GM04503 (cell line): ENCODE results near the gene HELB.
"Not testable (repeated sequence)": the region's sequence is repeated elsewhere in the genome, so short reads cannot be mapped to it uniquely, and the experiment has no call there.

Source experiments
- DNase-seq: peaks from one replicate; pipeline ENCODE4 v3.0.0-alpha.2; 2012; ENCODE audit warnings: low read depth

The HELB gene

DNA sequence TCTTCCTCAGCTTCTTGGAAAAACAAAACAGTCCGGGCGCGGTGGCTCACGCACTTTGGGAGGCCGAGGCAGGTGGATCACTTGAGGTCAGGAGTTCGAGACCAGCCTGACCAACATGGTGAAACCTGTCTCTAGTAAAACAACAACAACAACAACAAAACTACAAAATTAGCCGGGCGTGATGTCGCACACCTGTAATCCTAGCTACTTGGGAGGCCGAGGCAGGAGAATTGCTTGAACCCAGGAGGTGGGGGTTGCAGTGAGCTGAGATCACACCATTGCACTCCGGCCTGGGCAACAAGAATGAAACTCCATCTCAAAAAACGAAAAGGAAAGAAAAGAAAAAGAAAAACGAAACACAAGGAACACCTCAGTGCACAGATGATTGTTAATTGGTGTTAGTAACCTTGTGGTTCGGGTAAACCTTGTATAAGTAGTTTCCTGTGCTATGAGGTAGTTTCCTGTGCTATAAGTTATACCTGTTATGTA is 1.1 kb downstream of the HELB start:
- not testable (repeated sequence) for DNase-seq

DNA sequence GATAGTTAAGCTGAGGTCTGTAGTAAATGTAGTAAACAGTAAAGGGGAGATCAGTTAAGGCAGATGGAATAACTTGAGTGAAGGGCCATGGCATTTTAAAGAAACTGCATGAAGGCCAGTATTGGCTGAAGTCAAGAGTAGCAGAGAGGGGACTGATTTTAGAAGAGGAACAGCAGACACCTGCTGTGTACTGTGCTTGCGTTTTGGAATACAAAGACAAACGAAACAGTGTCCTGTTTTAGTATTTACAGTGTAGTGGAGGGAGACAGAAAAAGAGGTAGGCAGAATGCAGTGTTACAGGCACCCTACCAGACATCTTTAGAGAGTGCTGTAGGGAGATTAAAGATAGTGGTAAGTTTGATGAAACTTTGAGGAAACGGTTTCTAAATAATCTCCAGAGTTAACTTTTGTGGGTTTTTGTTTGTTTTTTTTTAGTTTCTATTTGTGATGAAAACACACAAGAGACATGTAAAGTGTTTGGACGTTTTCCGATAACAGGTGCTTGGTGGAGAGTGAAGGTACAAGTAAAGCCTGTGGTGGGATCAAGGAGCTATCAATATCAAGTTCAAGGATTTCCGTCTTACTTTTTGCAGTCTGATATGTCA is 2.1 kb downstream of the HELB start:
- DNase-seq, result no peak

DNA sequence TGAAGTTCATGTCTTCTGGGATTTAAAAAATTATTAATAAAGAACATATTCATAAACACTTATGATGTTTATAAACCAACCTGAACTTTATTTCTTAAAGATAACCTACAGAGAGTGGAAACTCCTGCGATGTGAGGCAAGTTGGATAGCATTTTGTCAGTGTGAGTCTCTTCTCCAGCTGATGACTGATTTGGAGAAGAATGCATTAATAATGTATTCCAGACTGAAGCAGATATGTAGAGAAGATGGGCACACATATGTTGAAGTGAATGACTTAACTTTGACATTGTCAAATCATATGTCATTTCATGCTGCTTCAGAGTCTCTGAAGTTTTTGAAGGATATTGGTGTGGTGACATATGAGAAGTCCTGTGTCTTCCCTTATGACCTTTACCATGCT is 7.3 kb downstream of the HELB start:
- DNase-seq, result no peak

DNA sequence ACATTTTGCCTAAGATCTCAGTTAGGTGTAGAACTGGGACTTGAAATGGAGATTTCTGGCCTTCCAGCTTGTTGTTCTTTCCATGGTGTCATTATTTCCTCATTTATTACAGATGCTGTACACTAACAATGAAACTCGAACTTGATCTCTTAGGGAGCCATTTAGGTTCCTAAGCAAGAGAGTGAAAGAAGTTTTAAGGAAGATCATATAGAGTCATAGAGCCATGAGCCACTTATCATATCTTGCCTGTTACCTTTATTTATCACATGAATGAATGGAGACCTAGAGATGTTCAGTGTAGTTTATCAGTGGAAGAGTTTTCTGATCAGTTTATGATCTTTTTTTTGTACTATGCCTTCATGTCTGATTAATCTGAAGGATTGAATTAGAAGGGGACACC is 9.9 kb downstream of the HELB start:
- DNase-seq, result no peak

DNA sequence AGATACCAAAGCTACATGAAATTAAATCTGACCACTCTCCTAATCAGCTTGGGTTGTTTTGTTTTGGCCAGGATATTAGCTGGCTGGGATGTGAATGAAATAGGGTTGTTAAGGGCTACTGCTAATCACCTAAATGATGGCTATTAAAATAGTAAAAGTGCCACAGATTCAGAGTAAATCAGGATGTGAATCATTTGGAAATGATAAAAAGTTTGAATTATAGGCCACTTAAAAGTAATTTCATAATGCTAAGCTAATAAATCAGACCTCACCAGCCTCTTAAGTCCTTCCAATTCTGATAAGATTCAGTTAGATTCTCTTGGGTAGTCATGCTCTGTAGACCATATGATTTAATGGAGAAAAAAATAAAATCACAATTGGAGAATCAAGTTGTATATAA is 12.0 kb downstream of the HELB start:
- DNase-seq, result no peak

DNA sequence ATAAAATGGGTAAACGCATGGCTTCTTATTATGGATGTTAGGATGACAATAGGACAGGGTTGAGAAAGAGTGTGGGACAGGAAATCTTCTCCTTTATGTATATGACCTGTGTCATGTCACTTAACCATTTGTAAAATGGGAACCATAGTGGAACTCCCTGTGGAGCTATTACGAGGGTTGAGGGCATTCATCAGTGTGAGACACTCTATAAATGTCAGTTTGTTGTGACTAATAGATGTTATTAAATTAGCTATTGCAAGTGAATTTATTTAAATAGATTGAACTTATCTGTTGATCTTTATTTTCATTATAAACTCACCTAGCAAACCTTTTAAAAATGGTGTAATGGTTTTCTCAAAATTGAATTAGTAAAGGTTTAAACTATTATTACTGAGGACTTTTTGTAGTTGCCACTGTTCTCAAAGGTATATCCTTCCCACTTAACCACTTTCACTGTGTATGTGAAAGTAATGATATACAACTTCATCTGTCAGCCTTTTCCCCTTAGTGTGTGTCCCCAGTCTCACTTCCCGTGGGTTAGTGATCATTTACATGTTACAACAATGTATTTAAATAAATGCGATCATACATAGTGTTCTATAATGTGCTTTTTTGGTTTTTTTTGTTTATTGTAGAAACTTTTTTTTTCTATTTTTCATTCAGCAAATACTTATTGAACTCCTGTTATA is 17.1 kb downstream of the HELB start:
- no peak for DNase-seq

DNA sequence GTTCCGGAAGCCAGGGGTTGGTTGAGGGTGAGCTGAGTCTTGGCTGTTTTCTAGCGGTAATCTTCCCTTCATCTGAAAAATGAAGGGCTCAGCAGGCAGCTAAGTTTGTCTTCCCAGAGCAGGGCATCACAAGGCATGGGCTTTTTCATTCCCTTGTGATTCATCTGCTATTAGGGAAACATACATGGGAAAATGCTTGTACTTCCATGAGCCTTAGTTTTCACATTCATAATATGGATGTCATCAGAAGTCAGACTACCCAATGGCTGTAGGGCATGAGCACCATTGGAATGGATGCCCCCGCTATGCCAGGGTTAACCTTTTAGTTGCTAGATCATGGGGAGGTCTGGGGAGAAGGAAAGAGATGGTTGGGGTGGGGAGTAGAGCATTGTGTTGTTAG is 18.7 kb downstream of the HELB start:
- DNase-seq, result no peak

DNA sequence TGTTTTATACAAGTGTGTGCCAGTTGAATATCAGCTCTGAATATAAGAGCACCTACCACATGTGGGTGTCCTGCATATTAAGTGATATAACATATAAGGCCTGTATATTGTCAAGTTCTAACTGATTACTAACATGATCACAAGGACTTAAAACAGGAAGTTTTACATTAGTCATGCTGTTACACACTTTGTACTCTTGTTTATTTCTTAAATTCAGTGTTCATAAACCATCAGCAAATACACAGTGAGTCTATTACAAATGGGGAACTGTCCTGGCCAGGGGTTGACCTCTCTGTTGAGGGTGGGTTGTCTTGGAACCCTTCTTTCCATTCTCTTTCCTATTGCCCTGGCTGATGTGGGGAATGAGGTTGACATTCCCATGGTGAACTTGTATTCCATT is 19.1 kb downstream of the HELB start:
- DNase-seq, result no peak

DNA sequence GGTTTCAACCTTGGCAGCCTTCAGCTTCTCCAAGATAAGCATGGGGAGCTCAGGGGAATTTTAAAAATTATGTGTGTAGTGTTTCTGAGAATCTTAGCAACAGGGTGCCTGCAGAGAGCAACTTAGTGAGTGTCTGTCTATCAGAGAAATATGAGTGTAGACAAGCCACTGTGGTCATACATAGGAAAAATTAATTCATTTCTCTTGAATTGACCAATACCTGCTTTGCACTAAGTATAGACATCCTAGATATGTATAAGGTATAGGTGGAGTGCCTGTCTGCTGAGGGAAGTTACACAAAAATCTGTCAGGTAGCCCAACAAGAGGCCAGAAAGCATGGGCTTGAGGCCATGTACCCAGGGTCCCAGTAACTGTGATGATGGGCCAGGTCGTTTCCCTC is 20.7 kb downstream of the HELB start:
- DNase-seq, result no peak

DNA sequence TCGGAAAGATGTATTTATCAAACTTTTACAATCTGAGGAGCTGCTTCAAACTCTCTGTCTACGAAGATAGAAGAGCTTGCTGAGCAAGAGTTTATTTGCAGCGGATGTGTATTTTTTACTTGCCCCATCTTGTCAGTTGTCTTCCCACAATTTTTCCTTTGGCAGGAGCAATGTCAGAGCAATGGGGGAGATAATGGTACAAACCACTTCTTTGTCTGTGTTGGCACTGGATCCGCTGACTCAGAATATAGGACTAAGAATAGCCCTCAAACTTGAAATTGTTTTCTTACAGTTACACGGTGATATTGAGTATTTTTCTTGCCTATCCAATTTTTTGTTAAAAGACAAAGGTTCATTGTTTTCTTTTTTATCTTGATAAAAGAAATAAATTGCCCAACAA is 27.6 kb downstream of the HELB start:
- no peak for DNase-seq

DNA sequence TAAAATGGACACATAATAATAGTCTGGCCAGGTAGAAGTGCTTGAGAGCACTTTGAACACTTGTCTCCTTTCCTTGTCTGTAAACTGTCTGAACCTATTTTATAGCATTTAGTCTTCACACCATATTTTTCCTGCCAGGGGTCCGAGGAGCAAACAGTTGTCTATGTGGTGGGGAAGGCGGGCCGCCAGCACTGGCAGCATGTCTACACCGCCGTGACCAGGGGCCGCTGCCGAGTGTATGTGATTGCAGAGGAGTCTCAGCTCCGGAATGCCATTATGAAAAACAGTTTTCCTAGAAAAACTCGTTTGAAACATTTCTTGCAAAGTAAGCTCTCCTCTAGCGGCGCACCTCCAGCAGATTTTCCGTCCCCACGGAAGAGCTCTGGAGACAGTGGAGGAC is 28.7 kb downstream of the HELB start:
- no peak for DNase-seq

DNA sequence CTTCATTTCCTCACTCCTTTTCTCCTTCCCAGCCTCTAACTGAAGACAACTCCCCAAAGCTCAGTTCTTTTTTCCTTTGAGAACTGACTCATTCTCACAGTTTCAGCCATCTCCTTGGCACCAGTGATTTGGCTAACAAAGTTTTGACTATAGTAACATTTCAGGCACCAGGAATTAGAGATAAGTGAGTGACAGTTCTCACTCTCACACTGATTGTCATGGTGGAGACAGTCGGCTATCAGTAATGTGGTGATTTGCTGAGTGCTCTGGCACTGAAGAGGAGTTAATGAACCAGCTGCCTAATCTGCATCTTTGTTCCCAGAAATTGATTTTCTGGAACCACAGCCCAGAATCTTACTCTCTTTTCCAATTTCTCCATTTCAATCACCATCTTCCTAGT is 29.5 kb downstream of the HELB start:
- no peak for DNase-seq

DNA sequence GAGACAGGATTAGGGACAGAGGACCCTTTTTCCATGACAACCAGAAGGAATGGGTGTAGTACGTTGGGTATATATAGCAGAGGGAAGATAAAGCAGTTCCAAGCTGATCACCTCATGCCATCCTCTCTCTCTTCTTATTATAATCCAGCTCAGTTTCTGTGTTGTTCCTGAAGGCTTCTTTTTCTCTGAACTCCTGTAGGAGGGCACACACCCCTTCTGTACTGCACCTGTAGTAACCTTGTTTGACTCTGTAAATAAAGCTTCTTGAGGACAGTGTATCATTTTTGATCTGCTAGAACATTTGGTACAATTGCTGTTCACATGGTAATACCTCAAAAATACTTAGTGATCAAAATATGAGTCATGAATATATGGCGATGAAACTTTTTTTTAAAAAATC is 33.5 kb downstream of the HELB start:
- no peak for DNase-seq

DNA sequence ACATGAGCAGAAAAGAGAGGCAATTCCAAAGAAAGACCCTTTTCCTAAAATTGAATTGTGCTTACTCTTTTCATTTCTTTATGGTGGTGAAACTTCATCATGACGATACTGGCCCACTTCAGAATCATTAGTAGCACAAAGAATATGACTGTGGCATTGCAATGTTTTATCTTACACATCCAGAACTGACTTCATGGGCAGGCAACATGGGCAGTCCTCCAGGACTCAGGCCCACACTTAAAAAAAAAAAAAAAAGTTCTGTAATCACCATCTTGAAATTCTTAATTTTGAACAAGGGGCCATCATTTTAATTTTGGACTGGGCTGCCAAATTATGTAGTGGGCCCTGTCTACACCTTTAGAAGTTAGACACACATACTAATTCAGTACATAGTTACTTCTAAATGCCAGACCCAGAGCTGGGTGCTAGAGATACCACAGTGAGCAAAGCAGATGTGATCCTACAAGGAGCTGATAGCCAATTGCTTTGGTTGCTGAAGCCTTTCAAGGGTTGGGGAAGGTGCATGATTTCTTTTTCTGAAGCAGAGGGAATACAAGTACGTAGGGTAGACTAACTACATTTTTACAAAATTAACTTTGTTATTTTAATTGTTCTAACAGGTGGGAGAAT is 35.2 kb downstream of the HELB start:
- DNase-seq, result no peak

DNA sequence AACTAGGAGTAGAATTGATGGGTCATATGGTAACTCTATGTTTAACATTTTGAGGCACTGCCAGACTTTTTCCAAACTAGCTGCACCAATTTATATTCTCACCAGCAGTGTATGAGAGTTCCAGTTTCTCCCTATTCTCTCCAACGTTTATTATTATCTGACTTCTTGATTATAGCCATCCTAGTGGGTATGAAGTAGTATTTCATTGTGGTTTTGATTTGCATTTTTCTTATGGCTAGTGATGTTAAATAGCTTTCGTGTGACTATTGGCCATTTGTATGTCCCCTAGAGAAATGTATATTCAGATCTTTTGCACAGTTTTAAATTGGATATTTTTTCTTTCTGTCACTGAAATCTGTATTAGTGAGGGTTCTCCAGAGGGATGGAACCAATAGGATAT is 37.8 kb downstream of the HELB start:
- no peak for DNase-seq

DNA sequence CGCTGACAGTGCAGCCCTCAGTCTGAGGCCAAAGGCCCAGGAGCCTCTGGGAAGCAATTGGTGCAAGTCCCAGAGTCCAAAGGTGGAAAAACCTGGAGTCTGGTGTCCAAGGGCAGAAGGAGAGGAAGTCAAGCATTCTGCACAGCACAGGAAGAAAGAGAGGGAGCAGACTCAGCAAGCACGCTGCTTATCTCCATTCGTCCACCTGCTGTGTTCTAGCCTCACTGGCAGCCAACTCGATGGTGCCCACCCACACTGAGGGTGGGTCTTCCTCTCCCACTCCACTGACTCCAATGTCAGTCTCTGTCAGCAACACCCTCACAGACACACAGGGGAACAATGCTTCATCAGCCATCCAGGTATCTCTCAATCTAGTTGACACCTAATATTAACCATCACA is 38.8 kb downstream of the HELB start:
- DNase-seq, result no peak

DNA sequence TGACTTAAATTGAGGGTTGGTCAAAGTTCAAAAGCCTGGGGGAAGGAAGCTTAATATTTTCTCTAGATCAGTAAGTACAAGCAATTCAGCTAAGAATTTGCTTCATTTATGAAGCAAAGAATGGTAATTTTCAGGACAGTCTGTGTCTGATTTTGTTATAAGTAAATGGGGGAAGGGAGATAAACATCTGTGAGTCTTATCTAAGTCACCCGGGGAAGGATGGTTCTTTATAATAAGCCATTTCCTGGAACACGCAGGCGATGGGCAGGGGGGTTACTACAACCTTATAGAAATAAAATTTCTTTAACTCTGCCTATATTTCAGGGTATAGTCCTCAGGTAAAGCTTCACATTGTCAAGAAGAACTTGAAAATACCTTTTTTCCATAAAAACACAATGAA is 42.9 kb downstream of the HELB start:
- no peak for DNase-seq

DNA sequence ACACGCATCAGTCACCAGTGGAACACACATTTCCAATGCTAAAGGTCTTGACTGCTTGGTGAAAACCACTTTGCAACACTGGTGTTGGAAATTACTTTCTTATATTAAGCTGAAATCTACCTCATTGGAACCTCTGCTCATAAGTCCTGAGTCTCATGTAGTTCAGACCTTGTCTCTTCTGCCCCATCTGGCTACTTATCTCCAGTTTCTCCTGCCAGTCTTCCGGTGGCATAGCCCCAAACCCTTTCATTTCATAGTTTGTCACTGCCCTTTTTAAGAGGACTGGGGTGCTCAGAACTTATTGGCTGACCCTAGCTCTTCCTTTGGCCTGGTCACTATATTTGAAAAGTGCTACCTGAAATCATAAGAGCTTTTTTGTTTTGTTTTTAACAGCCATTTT is 43.7 kb downstream of the HELB start:
- DNase-seq, result no peak

DNA sequence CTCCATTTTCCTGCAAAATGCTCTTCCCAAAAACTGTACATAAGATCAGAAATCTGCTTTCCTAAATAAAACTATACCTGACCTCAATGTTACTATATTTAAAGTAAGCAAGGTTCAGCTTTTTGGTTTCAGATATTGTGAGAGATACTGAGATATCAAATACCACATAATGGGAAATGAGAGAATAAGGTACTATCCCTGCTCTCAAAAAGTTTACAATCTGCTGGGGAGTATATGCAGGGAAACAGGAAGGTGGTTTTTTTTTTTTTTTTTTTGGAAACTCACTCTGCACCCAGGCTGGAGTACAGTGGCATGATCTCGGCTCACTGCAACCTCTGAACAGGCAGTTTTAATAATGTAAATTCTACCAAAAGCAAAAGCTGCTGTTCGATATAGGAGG is 49.0 kb downstream of the HELB start:
- DNase-seq, result no peak

DNA sequence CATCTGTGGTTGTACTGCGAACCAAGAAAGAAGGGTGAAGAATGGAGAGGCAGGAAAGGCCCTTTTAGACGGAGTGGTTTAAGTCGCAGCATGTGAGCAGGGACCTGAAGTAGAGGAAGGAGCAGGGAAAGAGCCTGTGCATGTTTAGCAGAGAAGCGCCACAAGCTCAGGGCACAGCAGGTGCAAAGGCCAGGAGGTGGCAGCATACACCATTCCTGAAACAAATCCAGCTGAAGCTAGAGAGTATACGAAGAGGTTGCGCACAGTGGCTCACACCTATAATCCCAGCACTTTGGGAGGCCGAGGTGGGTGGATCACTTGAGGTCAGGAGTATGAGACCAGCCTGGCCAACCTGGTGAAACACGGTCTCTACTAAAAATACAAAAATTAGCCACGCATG is 49.9 kb downstream of the HELB start:
- no peak for DNase-seq

DNA sequence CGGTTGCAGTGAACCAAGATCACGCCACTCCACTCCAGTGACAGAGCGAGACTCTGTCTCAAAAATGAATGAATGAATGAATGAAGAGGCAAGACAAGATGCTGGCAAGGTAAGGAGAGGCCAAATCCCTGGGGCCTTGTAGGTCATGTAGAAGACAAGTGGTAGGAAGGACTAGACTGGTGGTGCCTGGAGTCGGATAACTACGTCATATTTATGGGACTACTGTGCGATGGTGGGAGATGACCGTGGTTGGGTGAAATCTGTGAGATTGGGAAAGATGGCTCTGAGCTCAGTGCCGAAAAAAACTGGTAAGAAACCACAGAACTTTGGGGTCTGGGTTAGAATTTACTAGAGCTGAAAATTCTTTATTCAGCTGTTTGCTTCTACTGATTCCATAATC is 50.6 kb downstream of the HELB start:
- DNase-seq, result no peak

DNA sequence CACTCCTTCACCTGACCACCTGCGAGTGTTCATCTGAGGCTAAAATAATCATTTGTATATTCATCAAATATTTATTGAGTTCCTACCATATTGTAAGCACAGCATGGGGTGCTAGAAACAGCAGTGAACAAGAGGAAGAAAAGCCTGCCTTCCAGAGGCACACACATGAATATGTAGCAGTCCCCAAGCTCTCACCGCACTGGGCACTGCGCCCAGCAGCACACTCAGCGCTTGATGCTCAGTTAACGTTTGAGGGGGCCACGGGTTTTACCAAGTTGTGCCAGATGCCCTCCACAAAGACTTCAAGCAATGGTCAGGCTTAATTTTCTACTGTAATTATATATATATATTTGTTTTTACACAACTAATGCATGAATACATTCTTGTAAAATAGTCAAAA is 52.0 kb downstream of the HELB start:
- DNase-seq, result no peak

DNA sequence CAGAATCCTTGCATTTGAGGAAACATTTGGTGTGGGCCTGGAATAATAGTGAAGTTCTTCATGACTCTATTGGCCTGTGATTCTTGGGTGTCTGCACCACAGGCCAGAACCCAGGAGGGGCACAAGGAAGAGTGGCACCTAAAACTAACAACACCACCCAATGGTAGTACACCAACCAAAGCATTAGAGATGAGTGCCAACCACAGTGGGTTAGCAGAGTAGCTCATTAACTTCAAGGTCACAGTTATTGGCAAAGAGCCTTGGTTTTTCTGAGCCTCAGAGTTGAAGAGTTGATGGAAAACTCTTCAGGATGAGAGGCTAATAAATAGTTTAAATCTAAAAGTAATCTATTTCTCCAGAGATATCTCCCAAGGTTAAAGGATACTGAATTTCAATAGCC is 57.0 kb downstream of the HELB start:
- DNase-seq, result no peak

DNA sequence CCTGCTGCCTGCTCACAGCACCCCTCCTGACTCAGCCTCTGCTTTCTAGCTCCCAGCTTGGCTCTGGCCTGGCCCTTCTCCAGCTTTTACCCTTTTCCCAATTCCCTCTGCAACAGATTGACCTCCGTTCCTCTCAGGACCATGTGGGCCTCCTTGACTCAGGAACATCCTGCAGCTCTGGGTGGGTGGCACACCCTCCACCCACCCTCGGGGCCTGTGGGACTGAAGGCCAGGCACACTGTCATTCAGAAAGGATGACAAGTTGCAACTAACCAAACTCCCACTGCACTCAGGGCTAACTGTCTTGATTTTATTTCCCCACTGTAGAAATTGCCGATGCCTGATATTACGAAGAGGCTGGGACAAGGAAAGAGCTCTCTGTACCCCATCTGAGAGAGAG is 59.4 kb downstream of the HELB start:
- no peak for DNase-seq
